GM18507 (cell line): ENCODE data around the gene PIP5K1B.

Source experiments
- DNase-seq: peaks from one replicate; pipeline ENCODE4 v3.0.0; 2011; ENCODE audit warnings: low read depth; ENCODE audit not compliant: insufficient read length; ENCODE audit errors: extremely low spot score
- FAIRE-seq: peaks from 2 replicates; lab custom pipeline; 2011; peaks lifted over from hg19 to GRCh38; lab: Jason Lieb, UNC

Gene PIP5K1B

DNA sequence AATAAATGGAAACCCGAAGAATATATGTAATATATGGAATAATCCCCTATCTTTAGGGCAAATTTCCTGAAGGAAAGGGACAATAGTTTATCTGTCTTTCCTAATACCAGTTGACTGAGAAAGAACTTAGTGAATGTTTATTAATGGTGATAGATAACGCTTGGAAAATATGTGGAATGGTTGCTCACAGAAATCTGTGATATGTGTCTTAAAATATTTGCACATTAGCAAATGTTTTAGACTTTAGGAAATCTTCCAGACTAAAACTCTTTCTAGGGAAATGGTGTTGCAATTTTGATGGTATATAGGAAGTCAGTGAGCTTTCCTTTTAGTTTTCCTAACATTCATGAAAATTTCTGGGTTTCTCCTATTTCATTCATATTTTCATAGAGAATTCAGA, 90.4 kb downstream of the PIP5K1B start:
- no peak for DNase-seq
- FAIRE-seq, result no peak

- FAIRE-seq, result peak; percentile 69
- DNase-seq, result no peak
Measured at GRCh38 chr9:68797116-68797515, 92.1 kb downstream of the PIP5K1B start.

DNA sequence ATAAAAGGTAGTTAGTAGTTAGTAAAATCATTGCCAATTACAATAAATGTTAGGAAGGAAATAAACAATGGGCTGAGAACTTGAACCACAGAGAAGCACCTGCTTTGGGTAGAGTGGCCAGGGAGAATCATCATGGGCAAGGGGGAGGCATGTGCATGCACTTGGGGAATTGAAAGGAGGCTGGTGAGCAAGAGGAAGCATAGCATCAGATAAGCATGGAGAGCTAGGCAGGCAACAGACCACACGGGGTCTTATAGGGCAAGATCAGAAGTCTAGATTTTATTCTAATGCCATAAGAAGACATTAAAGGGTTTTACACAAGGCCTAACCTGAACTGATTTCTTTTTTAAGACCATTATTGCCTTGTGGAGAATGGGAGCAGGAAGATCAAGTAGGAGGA, 93.4 kb downstream of the PIP5K1B start:
- no peak for FAIRE-seq
- no peak for DNase-seq

- DNase-seq (no peak), FAIRE-seq (no peak)
Measured at GRCh38 chr9:68800836-68801235, 95.8 kb downstream of the PIP5K1B start.

DNA sequence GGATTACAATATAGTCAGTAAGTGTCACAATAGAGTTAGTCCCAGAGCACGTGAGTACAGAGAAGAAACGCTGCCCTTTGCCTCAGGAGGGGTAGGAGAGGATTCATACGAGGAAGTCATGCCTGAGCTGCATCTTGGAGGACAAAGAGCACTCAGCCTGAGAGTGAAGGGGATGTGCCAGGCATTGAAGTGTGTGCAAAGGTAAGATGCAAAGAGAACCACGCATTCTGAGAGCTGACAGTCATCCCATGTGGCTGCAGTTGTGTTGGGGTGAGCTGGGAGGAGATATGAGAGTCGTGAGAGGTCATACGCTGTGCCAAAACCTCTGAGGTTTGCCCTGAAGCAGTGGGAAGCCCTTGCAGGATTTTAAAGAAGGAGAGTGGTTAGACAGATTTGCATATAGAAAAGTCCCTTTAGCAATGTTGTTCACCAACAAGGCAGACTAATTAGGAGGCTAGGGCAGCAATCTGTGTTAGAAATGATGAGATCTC, 97.5 kb downstream of the PIP5K1B start:
- FAIRE-seq, result peak; percentile 99
- DNase-seq, result peak; percentile 58

- FAIRE-seq (no peak), DNase-seq (no peak)
Measured at GRCh38 chr9:68804911-68805889, 100.2 kb downstream of the PIP5K1B start.

- DNase-seq (no peak), FAIRE-seq (no peak)
Measured at GRCh38 chr9:68805890-68806517, 101.0 kb downstream of the PIP5K1B start.

- DNase-seq, result no peak
Measured at GRCh38 chr9:68808338-68808890, 103.4 kb downstream of the PIP5K1B start.

GRCh38 chr9:68817079-68817875, 112.2 kb downstream of the PIP5K1B start:
- DNase-seq (no peak), FAIRE-seq (no peak)

More at GRCh38 chr9:68808338-68808890, 103.4 kb downstream of the PIP5K1B start:
- no peak for FAIRE-seq

DNA sequence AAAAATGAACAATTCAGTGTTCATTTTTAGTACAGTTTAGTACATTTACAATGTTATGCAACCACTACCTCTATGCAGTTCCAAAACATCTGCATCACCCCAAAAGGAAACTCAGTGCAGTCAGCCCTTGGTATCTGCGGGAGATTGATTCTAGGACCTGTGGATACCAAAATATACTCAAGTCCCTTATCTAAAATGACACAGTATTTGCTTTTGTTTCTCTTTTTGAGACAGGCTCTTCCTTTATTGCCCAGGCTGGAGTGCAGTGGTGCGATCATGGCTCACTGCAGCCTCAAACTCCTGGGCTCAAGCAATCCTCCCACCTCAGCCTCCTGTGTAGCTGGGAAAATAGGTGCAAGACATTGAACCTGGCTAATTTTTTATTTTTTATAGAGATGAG, 114.0 kb downstream of the PIP5K1B start:
- DNase-seq (no peak), FAIRE-seq (no peak)

DNA sequence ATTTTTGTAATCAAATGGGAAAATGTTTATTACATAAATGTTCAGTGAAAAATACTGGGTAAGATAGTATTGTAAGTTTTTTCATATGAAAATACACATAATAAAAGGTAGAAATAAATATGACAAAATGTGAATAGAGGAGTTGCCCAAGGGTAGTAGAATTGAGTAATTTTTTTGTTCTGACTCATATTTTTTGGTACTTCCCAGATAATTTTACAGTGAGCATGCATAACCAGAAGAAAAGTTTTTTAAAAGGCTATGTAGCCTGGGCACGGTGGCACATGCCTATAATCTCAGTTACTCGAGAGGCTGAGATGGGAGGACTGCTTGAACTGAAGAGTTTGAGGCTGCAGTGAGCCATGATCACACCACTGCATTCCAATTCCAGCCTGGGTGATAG, 116.9 kb downstream of the PIP5K1B start:
- FAIRE-seq (no peak), DNase-seq (no peak)

DNA sequence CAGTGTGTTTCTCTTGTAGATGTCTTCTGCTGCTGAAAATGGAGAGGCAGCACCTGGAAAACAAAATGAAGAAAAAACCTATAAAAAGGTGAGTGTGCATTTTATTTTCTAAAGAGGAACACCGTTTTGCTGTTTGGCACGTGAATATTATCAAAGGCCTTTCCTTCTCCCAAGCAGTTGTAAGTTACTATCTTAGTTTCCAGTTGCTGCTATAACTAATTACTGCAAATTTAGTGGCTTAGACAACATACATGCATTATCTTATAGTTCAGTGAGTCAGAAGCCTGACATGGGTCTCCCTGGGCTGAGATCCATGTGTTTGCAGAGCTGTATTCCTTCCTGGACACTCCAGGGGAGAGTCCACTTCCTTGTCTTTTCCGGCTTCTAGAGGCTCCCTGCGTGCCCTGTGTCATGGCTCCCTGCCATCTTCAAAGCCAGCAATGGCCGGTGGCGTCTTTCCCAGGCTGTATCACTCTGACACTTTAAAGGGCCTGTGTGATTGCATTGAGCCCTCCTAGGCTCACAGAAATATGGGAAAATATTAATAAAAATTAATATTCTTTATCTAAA, 117.6 kb downstream of the PIP5K1B start:
- DNase-seq (no peak), FAIRE-seq (no peak)

- FAIRE-seq, result no peak
Measured at GRCh38 chr9:68825762-68826472, 120.9 kb downstream of the PIP5K1B start.

GRCh38 chr9:68827837-68828744, 123.1 kb downstream of the PIP5K1B start:
- no peak for FAIRE-seq
- no peak for DNase-seq

More at GRCh38 chr9:68825762-68826472, 120.9 kb downstream of the PIP5K1B start:
- DNase-seq, result no peak

GRCh38 chr9:68832101-68832500, 127.1 kb downstream of the PIP5K1B start:
- FAIRE-seq, result no peak
- no peak for DNase-seq

- FAIRE-seq, result no peak
- no peak for DNase-seq
Measured at GRCh38 chr9:68832861-68833518, 128.0 kb downstream of the PIP5K1B start.

DNA sequence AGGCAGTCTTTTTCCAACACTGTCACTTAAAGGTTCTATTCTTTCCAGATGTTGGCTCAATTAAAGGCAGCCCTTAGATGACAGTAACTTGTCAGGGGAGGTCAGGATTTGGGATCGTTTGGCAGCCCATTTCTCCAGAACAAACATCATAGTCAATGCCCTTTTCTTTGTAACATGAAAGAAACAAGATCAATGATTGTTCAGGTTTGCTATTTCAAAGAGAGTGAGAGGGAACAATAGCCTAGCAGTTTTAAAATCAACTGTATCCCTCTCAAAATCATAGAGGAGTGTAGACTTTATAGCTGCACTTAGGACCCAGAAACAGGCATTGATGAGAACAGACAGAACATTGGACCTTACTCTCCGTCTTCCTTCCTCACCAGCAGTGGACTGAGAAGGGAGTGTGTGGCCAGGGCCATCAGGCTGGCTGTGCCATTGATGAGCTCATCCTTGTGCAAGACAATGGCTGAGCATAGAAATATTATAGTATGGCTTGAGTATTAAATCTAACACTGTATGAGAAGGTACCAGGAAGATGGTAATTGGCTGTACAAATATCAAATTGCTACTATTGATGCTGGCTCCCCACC, 130.0 kb downstream of the PIP5K1B start:
- FAIRE-seq (no peak), DNase-seq (no peak)
